Measurements from ENCODE around the gene LTBP3.

- TF ChIP-seq CTCF (conservative IDR thresholded peaks at IDR 0.05; ENCODE audit: low read length): no peak
- no peak for TF ChIP-seq EZH2phosphoT487 (IDR thresholded peaks at IDR 0.05; ENCODE audit: borderline replicate concordance, low read depth, low read length)
Measured at GRCh38 chr11:65498042-65498726, 60.0 kb downstream of the LTBP3 start.

All from OCI-LY7 (cell line).